Measurements from ENCODE around the gene WDR89.

Gene WDR89

GRCh38 chr14:63564318-63564717 lies 77.4 kb downstream of the WDR89 start:
- H3K4me1 ChIP-seq (ENCODE audit: control insufficient read depth in 5 of 5, insufficient read depth in 5 of 5, low read length in 5 of 5) = peaks cover 0 to 5% (median 0%) of the 10 kb centered on the region in 5 donors
- H3K4me3 ChIP-seq (ENCODE audit: low read depth in 1 of 5, low read length in 5 of 5) = no peak overlapping the region
- no peak overlapping the region for H3K9ac ChIP-seq (ENCODE audit: low read length in 5 of 5)
- no peaks in the 10 kb centered on the region for H3K36me3 ChIP-seq (ENCODE audit: control insufficient read depth in 5 of 5, insufficient read depth in 5 of 5, low read length in 5 of 5)
- no peaks in the 10 kb centered on the region for H3K9me3 ChIP-seq (ENCODE audit: control insufficient read depth in 5 of 5, low read length in 5 of 5)
- no peaks in the 10 kb centered on the region for H3K27me3 ChIP-seq (ENCODE audit: control insufficient read depth in 5 of 5, insufficient read depth in 4 of 5, low read length in 5 of 5)
- no peak overlapping the region for H3K27ac ChIP-seq (ENCODE audit: low read depth, low read length)

- H3K27me3 ChIP-seq (ENCODE audit: control insufficient read depth in 5 of 5, insufficient read depth in 4 of 5, low read length in 5 of 5) = no peaks in the 10 kb centered on the region
- no peak overlapping the region for H3K27ac ChIP-seq (ENCODE audit: low read depth, low read length)
- H3K4me1 ChIP-seq (ENCODE audit: control insufficient read depth in 5 of 5, insufficient read depth in 5 of 5, low read length in 5 of 5) = peaks cover 0 to 5% (median 0%) of the 10 kb centered on the region in 5 donors
- no peaks in the 10 kb centered on the region for H3K36me3 ChIP-seq (ENCODE audit: control insufficient read depth in 5 of 5, insufficient read depth in 5 of 5, low read length in 5 of 5)
- no peak overlapping the region for H3K4me3 ChIP-seq (ENCODE audit: low read depth in 1 of 5, low read length in 5 of 5)
- no peaks in the 10 kb centered on the region for H3K9me3 ChIP-seq (ENCODE audit: control insufficient read depth in 5 of 5, low read length in 5 of 5)
- H3K9ac ChIP-seq (ENCODE audit: low read length in 5 of 5) = no peak overlapping the region
Measured at GRCh38 chr14:63563370-63564026, 78.2 kb downstream of the WDR89 start.

- no peak overlapping the region for H3K9ac ChIP-seq (ENCODE audit: low read length in 5 of 5)
- no peaks in the 10 kb centered on the region for H3K9me3 ChIP-seq (ENCODE audit: control insufficient read depth in 5 of 5, low read length in 5 of 5)
- H3K4me1 ChIP-seq (ENCODE audit: control insufficient read depth in 5 of 5, insufficient read depth in 5 of 5, low read length in 5 of 5) = peaks cover 0 to 5% (median 0%) of the 10 kb centered on the region in 5 donors
- no peaks in the 10 kb centered on the region for H3K36me3 ChIP-seq (ENCODE audit: control insufficient read depth in 5 of 5, insufficient read depth in 5 of 5, low read length in 5 of 5)
- no peak overlapping the region for H3K27ac ChIP-seq (ENCODE audit: low read depth, low read length)
- H3K27me3 ChIP-seq (ENCODE audit: control insufficient read depth in 5 of 5, insufficient read depth in 4 of 5, low read length in 5 of 5) = no peaks in the 10 kb centered on the region
- H3K4me3 ChIP-seq (ENCODE audit: low read depth in 1 of 5, low read length in 5 of 5) = no peak overlapping the region
Measured at GRCh38 chr14:63562405-63562804, 79.3 kb downstream of the WDR89 start.

GRCh38 chr14:63555572-63555971 lies 86.1 kb downstream of the WDR89 start:
- H3K4me1 ChIP-seq (ENCODE audit: control insufficient read depth in 5 of 5, insufficient read depth in 5 of 5, low read length in 5 of 5) = no peaks in the 10 kb centered on the region

GRCh38 chr14:63551332-63551731 lies 90.3 kb downstream of the WDR89 start:
- no peak overlapping the region for H3K9ac ChIP-seq (ENCODE audit: low read length in 5 of 5)
- no peak overlapping the region for H3K27ac ChIP-seq (ENCODE audit: low read depth, low read length)
- H3K4me3 ChIP-seq (ENCODE audit: low read depth in 1 of 5, low read length in 5 of 5) = no peak overlapping the region
- no peaks in the 10 kb centered on the region for H3K9me3 ChIP-seq (ENCODE audit: control insufficient read depth in 5 of 5, low read length in 5 of 5)
- no peaks in the 10 kb centered on the region for H3K36me3 ChIP-seq (ENCODE audit: control insufficient read depth in 5 of 5, insufficient read depth in 5 of 5, low read length in 5 of 5)
- H3K27me3 ChIP-seq (ENCODE audit: control insufficient read depth in 5 of 5, insufficient read depth in 4 of 5, low read length in 5 of 5) = no peaks in the 10 kb centered on the region
- H3K4me1 ChIP-seq (ENCODE audit: control insufficient read depth in 5 of 5, insufficient read depth in 5 of 5, low read length in 5 of 5) = no peaks in the 10 kb centered on the region

More at GRCh38 chr14:63555572-63555971, 86.1 kb downstream of the WDR89 start:
- no peak overlapping the region for H3K9ac ChIP-seq (ENCODE audit: low read length in 5 of 5)
- H3K4me3 ChIP-seq (ENCODE audit: low read depth in 1 of 5, low read length in 5 of 5) = no peak overlapping the region
- H3K36me3 ChIP-seq (ENCODE audit: control insufficient read depth in 5 of 5, insufficient read depth in 5 of 5, low read length in 5 of 5) = no peaks in the 10 kb centered on the region
- H3K27me3 ChIP-seq (ENCODE audit: control insufficient read depth in 5 of 5, insufficient read depth in 4 of 5, low read length in 5 of 5) = no peaks in the 10 kb centered on the region
- H3K27ac ChIP-seq (ENCODE audit: low read depth, low read length) = no peak overlapping the region
- no peaks in the 10 kb centered on the region for H3K9me3 ChIP-seq (ENCODE audit: control insufficient read depth in 5 of 5, low read length in 5 of 5)

GRCh38 chr14:63547798-63548335 lies 93.8 kb downstream of the WDR89 start:
- no peaks in the 10 kb centered on the region for H3K27me3 ChIP-seq (ENCODE audit: control insufficient read depth in 5 of 5, insufficient read depth in 4 of 5, low read length in 5 of 5)
- H3K36me3 ChIP-seq (ENCODE audit: control insufficient read depth in 5 of 5, insufficient read depth in 5 of 5, low read length in 5 of 5) = no peaks in the 10 kb centered on the region
- peaks cover 0 to 15% (median 13%) of the 10 kb centered on the region in 5 donors for H3K4me1 ChIP-seq (ENCODE audit: control insufficient read depth in 5 of 5, insufficient read depth in 5 of 5, low read length in 5 of 5)
- H3K9me3 ChIP-seq (ENCODE audit: control insufficient read depth in 5 of 5, low read length in 5 of 5) = no peaks in the 10 kb centered on the region
- no peak overlapping the region for H3K4me3 ChIP-seq (ENCODE audit: low read depth in 1 of 5, low read length in 5 of 5)
- no peak overlapping the region for H3K27ac ChIP-seq (ENCODE audit: low read depth, low read length)
- no peak overlapping the region for H3K9ac ChIP-seq (ENCODE audit: low read length in 5 of 5)

Data from subcutaneous abdominal adipose tissue (tissue), 5 donors.